GM12865 (cell line): ENCODE measurements around the gene PNPLA2.

ENCODE experiments used
- DNase-seq: peaks from one replicate; pipeline ENCODE4 v3.0.0; 2010; ENCODE audit warnings: low read depth
- H3K4me3 ChIP-seq: 2 replicates; pipeline ENCODE4 v1.5.1; 2011; ENCODE audit warnings: mild to moderate bottlenecking, low read depth, low read length, control low read depth
- CTCF ChIP-seq: IDR thresholded peaks from 2 replicates; pipeline ENCODE4 v1.5.1; 2011; ENCODE audit warnings: low read length, control low read depth, low read depth, inconsistent platforms; ENCODE audit not compliant: insufficient read depth; ENCODE audit errors: missing control alignments

The PNPLA2 gene

GRCh38 chr11:820655-821511 is 2.2 kb downstream of the PNPLA2 start:
- no peak for DNase-seq
- no peak for TF ChIP-seq CTCF
- peak overlapping the region; percentile 65 for H3K4me3 ChIP-seq

GRCh38 chr11:821512-822371 is 3.0 kb downstream of the PNPLA2 start:
- no peak for DNase-seq
- H3K4me3 ChIP-seq = no peak overlapping the region
- no peak for TF ChIP-seq CTCF

GRCh38 chr11:823441-824291 is 5.0 kb downstream of the PNPLA2 start:
- no peak overlapping the region for H3K4me3 ChIP-seq
- DNase-seq = no peak
- no peak for TF ChIP-seq CTCF

GRCh38 chr11:824292-824880 is 5.7 kb downstream of the PNPLA2 start:
- TF ChIP-seq CTCF = no peak
- no peak overlapping the region for H3K4me3 ChIP-seq
- no peak for DNase-seq

GRCh38 chr11:824942-825341 is 6.2 kb downstream of the PNPLA2 start:
- TF ChIP-seq CTCF = no peak
- DNase-seq = no peak
- H3K4me3 ChIP-seq = no peak overlapping the region
